K562 (cell line): ENCODE results near the gene ULK3. TPM values are rescaled to one million over a fixed set of nuclear protein-coding genes. Genes with fewer than 3 reads are reported as not detected.

Source experiments
- AFF4 ChIP-seq: sonication (generic); formaldehyde crosslinking; IDR thresholded peaks from 2 replicates; pipeline ENCODE4 v1.8.0; 2023; ENCODE audit warnings: mild to moderate bottlenecking, missing genetic modification reagents
- BMI1 ChIP-seq: fragments of 150-350 bp; IDR thresholded peaks from 2 replicates; pipeline ENCODE4 v1.6.1; 2014; ENCODE audit warnings: low read length
- CTCF ChIP-seq, 3 experiments: IDR thresholded peaks in 2 of 3; conservative IDR thresholded peaks in 1 of 3; 2 replicates each; pipeline ENCODE4 v1.5.1; 2011 to 2012; ENCODE audit warnings: low read length in 3 of 3, mild to moderate bottlenecking in 3 of 3, control low read depth in 2 of 3, improper control_type of control experiment in 1 of 3, inconsistent platforms in 1 of 3, low read depth in 1 of 3, mixed read lengths in 1 of 3, moderate library complexity in 1 of 3; ENCODE audit not compliant: insufficient read depth in 2 of 3
- EHMT2 ChIP-seq: fragments of 450-650 bp; IDR thresholded peaks from 2 replicates; pipeline ENCODE4 v1.6.1; 2018; ENCODE audit warnings: antibody characterized with exemption
- HMGN3 ChIP-seq: IDR thresholded peaks from 2 replicates; pipeline ENCODE4 v1.6.1; 2011; ENCODE audit warnings: borderline replicate concordance, low read depth, mild to moderate bottlenecking, mixed read lengths, low read length; ENCODE audit not compliant: insufficient read length; ENCODE audit errors: extremely low read depth
- HNRNPUL1 ChIP-seq: fragments of 200-400 bp; formaldehyde crosslinking; IDR thresholded peaks from 2 replicates; pipeline ENCODE4 v1.6.1; 2017; ENCODE audit warnings: low read length
- MYBL2 ChIP-seq, 2 experiments: fragments of 450-650 bp in 1 of 2; sonication (generic) in 1 of 2; formaldehyde crosslinking in 1 of 2; IDR thresholded peaks; 2 replicates each; pipeline versions ENCODE4 v1.6.1 to v1.8.1; 2017 to 2022; ENCODE audit warnings: borderline replicate concordance in 1 of 2, inconsistent platforms in 1 of 2, low read depth in 1 of 2, mild to moderate bottlenecking in 1 of 2, missing genetic modification reagents in 1 of 2, moderate library complexity in 1 of 2
- NFE2 ChIP-seq: IDR thresholded peaks from 2 replicates; pipeline ENCODE4 v1.6.1; 2014; ENCODE audit warnings: antibody characterized with exemption, low read depth
- NKRF ChIP-seq: fragments of 450-650 bp; IDR thresholded peaks from 2 replicates; pipeline ENCODE4 v1.6.1; 2016; ENCODE audit warnings: borderline replicate concordance
- PCBP2 ChIP-seq: fragments of 200-400 bp; formaldehyde crosslinking; IDR thresholded peaks from 2 replicates; pipeline ENCODE4 v1.6.1; 2018; ENCODE audit warnings: low read length, low read depth, mild to moderate bottlenecking, moderate library complexity; ENCODE audit not compliant: poor library complexity, severe bottlenecking
- POLR2AphosphoS2 ChIP-seq: IDR thresholded peaks from 2 replicates; pipeline ENCODE4 v1.6.1; 2012; ENCODE audit warnings: low read length, improper control_type of control experiment
- RBM34 ChIP-seq: fragments of 200-400 bp; formaldehyde crosslinking; IDR thresholded peaks from 2 replicates; pipeline ENCODE4 v1.6.1; 2018; ENCODE audit warnings: low read length, borderline replicate concordance; ENCODE audit not compliant: insufficient read depth
- SMAD1 ChIP-seq: fragments of 150-350 bp; IDR thresholded peaks from 2 replicates; pipeline ENCODE4 v1.6.1; 2014; ENCODE audit warnings: low read length, low read depth; ENCODE audit not compliant: partially characterized antibody
- U2AF1 ChIP-seq: fragments of 200-400 bp; formaldehyde crosslinking; optimal IDR thresholded peaks from 2 replicates; pipeline ENCODE3; 2017; ENCODE audit warnings: mild to moderate bottlenecking, low read depth, low read length, moderate library complexity
- ZBTB34 ChIP-seq: fragments of 250-450 bp; sonication (Bioruptor Pico); IDR thresholded peaks from 2 replicates; pipeline ENCODE4 v1.8.0; 2021; ENCODE audit warnings: mild to moderate bottlenecking, moderate library complexity
- ZNF3 ChIP-seq: fragments of 250-450 bp; sonication (Bioruptor Pico); IDR thresholded peaks from 2 replicates; pipeline ENCODE4 v1.5.0; 2021; ENCODE audit warnings: mild to moderate bottlenecking, moderate library complexity
- ZNF354B ChIP-seq: fragments of 250-450 bp; sonication (Bioruptor Pico); IDR thresholded peaks from 2 replicates; pipeline ENCODE4 v1.4.0; 2020
- ZNF444 ChIP-seq: fragments of 250-450 bp; sonication (Bioruptor Pico); IDR thresholded peaks from 2 replicates; pipeline ENCODE4 v1.4.0; 2020; ENCODE audit warnings: mild to moderate bottlenecking, moderate library complexity
- polyA plus RNA-seq, 8 experiments: library from polyadenylated mRNA; depleted of rRNA in 4 of 8; stranded (reverse) in 5 of 8; unstranded in 3 of 8; fragments of >200 nt; fragmentation: Nextera tagmentation in 2 of 8; fragmentation: Illumina TruSeq in 1 of 8; extraction: Ambion mirVana in 2 of 8; extraction: Trizol in 1 of 8; gene quantifications; 2 replicates each; pipeline versions ENCODE4 v1.2.1 to v1.2.3, GENCODE V29; 2011 to 2014; ENCODE audit warnings: inconsistent platforms in 1 of 8, missing spikeins in 1 of 8
- total RNA-seq, 7 experiments: library from RNA; depleted of rRNA in 6 of 7; stranded (reverse); fragments of >200 nt in 6 of 7; fragmentation: Illumina TruSeq in 2 of 7; extraction: Trizol in 2 of 7; gene quantifications; 2 replicates each; pipeline versions ENCODE4 v1.2.1 to v1.2.3, GENCODE V29; 2011 to 2021; ENCODE audit warnings: low replicate concordance in 1 of 7

Gene ULK3
- total and polyA plus RNA-seq, 9 of the 15 experiments (the other 6 are each of a cell fraction or from before 2014, with no cell fraction given): 0.68 to 68.0 (median 34.9) TPM

- TF ChIP-seq PCBP2 (no peak), ZBTB34 (CRISPR knock-in tag) (no peak), HNRNPUL1 (no peak), U2AF1 (no peak), HMGN3 (peak; percentile 66), EHMT2 (no peak), NKRF (peak; percentile 92), ZNF354B (CRISPR knock-in tag) (no peak), SMAD1 (peak; percentile 62), ZNF3 (CRISPR knock-in tag) (no peak), MYBL2 (IDR thresholded peaks at IDR 0.05; ENCODE audit: low read depth) (no peak), MYBL2 (CRISPR knock-in tag; IDR thresholded peaks at IDR 0.05; ENCODE audit: borderline replicate concordance) (no peak), ZNF444 (CRISPR knock-in tag) (no peak), AFF4 (CRISPR knock-in tag) (peak; percentile 75; the same call in 1 of the 2 replicates), POLR2AphosphoS2 (0 out of 2 replicates have a peak, but pooled peaks have one; percentile 42), RBM34 (no peak), CTCF (IDR thresholded peaks at IDR 0.05 in 2 of 3, conservative IDR thresholded peaks at IDR 0.05 in 1 of 3; ENCODE audit: insufficient read depth in 2 of 3, low read depth in 1 of 3, low read length in 3 of 3) (no peak), BMI1 (no peak), NFE2 (no peak)
These were observed 30.2 kb upstream of the ULK3 start, which contains the start of gene SCAMP2 (continued) for GRCh38 chr15:74873036-74873755.
